H54 (cell line): ENCODE results near the gene CRIM1.
A peak's percentile ranks its signal among the peaks of the same experiment; 100 is the strongest.

Experiments used
- DNase-seq: peaks from one replicate; pipeline ENCODE4 v3.0.0; 2011; ENCODE audit warnings: low spot score, mixed read lengths; ENCODE audit not compliant: insufficient read length
- FAIRE-seq: peaks from 3 replicates; lab custom pipeline; 2011; peaks lifted over from hg19 to GRCh38; lab: Jason Lieb, UNC
- POLR2A ChIP-seq: IDR thresholded peaks from 2 replicates; pipeline ENCODE4 v1.6.1; 2011; ENCODE audit warnings: low read depth, mild to moderate bottlenecking, low read length

Gene CRIM1

GRCh38 chr2:36534275-36534799 lies 178.8 kb downstream of the CRIM1 start:
- DNase-seq (no peak), FAIRE-seq (no peak)
- no peak for TF ChIP-seq POLR2A

- no peak for DNase-seq
- no peak for TF ChIP-seq POLR2A
- no peak for FAIRE-seq
These were observed 179.5 kb downstream of the CRIM1 start for GRCh38 chr2:36535099-36535498.

- DNase-seq = no peak
- no peak for FAIRE-seq
- TF ChIP-seq POLR2A = no peak
These were observed 181.2 kb downstream of the CRIM1 start for GRCh38 chr2:36536776-36537175.

- no peak for TF ChIP-seq POLR2A
- FAIRE-seq (no peak), DNase-seq (no peak)
These were observed 182.8 kb downstream of the CRIM1 start for GRCh38 chr2:36538335-36538734.

- DNase-seq (peak; percentile 26), FAIRE-seq (no peak)
- no peak for TF ChIP-seq POLR2A
These were observed 184.1 kb downstream of the CRIM1 start for GRCh38 chr2:36539631-36540030.

- no peak for FAIRE-seq
These were observed 185.6 kb downstream of the CRIM1 start for GRCh38 chr2:36540986-36541754.

GRCh38 chr2:36541891-36542595 lies 186.5 kb downstream of the CRIM1 start:
- no peak for DNase-seq
- FAIRE-seq = no peak

More at GRCh38 chr2:36540986-36541754, 185.6 kb downstream of the CRIM1 start:
- DNase-seq = no peak
- no peak for TF ChIP-seq POLR2A

GRCh38 chr2:36544638-36545338 lies 189.2 kb downstream of the CRIM1 start:
- DNase-seq (no peak), FAIRE-seq (no peak)
- no peak for TF ChIP-seq POLR2A

More at GRCh38 chr2:36541891-36542595, 186.5 kb downstream of the CRIM1 start:
- TF ChIP-seq POLR2A = no peak

- FAIRE-seq = no peak
- no peak for TF ChIP-seq POLR2A
- no peak for DNase-seq
These were observed 190.4 kb downstream of the CRIM1 start for GRCh38 chr2:36545871-36546416.

GRCh38 chr2:36547906-36548305 lies 192.3 kb downstream of the CRIM1 start:
- TF ChIP-seq POLR2A = no peak
- FAIRE-seq (peak; percentile 53), DNase-seq (no peak)

GRCh38 chr2:36549165-36549574 lies 193.6 kb downstream of the CRIM1 start:
- DNase-seq = no peak
- FAIRE-seq = peak; percentile 38
- no peak for TF ChIP-seq POLR2A

- no peak for FAIRE-seq
- no peak for TF ChIP-seq POLR2A
- no peak for DNase-seq
These were observed 194.4 kb downstream of the CRIM1 start for GRCh38 chr2:36550006-36550405.

GRCh38 chr2:36553683-36554082 lies 198.1 kb downstream of the CRIM1 start:
- TF ChIP-seq POLR2A = no peak
- no peak for DNase-seq
- no peak for FAIRE-seq
